Transverse colon (tissue), 4 donors: ENCODE results near the gene DICER1. TPM values are rescaled to one million over a fixed set of nuclear protein-coding genes. Genes with fewer than 3 reads are reported as not detected.
A peak's percentile ranks its signal among the peaks of the same experiment; 100 is the strongest.

ENCODE experiments used
- DNase-seq: peaks from one replicate; pipeline ENCODE4 v3.0.0-alpha.2; 2019
- H3K27ac ChIP-seq, 4 donors: fragments of 200-600 bp; sonication (generic); 2 replicates each; pipeline ENCODE4 v1.5.1; 2016 to 2018; ENCODE audit warnings: inconsistent platforms in 4 of 4
- H3K27me3 ChIP-seq: fragments of 200-600 bp; sonication (generic); 2 replicates; pipeline ENCODE4 v1.5.1; 2017; ENCODE audit warnings: inconsistent platforms
- H3K36me3 ChIP-seq, 4 donors: fragments of 200-600 bp; sonication (generic); 2 replicates each; pipeline ENCODE4 v1.5.1; 2017 to 2019; ENCODE audit warnings: inconsistent platforms in 4 of 4
- H3K4me1 ChIP-seq, 4 donors: fragments of 200-600 bp; sonication (generic); 2 replicates each; pipeline ENCODE4 v1.5.1; 2017 to 2020; ENCODE audit warnings: inconsistent platforms in 4 of 4
- H3K4me3 ChIP-seq, 4 donors: fragments of 200-600 bp; sonication (generic); 1 replicate in 1 of 4; 2 replicates in 3 of 4; pipeline versions ENCODE4 v1.5.1 to v1.6.1; 2017 to 2019; ENCODE audit warnings: inconsistent platforms in 4 of 4
- H3K9me3 ChIP-seq, 2 donors: fragments of 200-600 bp; sonication (generic); 2 replicates each; pipeline ENCODE4 v1.5.1; 2017 to 2019; ENCODE audit warnings: inconsistent platforms in 2 of 2
- CTCF ChIP-seq, 5 experiments: fragments of 200-600 bp in 3 of 5; fragments of 450-650 bp in 2 of 5; sonication (generic) in 3 of 5; IDR thresholded peaks; 1 replicate in 2 of 5; 2 replicates in 3 of 5; pipeline ENCODE4 v1.5.1; 2016 to 2017; ENCODE audit warnings: antibody characterized with exemption in 5 of 5, inconsistent platforms in 3 of 5, mild to moderate bottlenecking in 2 of 5, moderate library complexity in 1 of 5
- EP300 ChIP-seq: sonication (generic); formaldehyde crosslinking; IDR thresholded peaks from one replicate; pipeline ENCODE4 v1.6.1; 2017; ENCODE audit warnings: antibody characterized with exemption, low read depth
- POLR2A ChIP-seq: fragments of 450-650 bp; IDR thresholded peaks from one replicate; pipeline ENCODE4 v1.6.1; 2016; ENCODE audit warnings: antibody characterized with exemption, mild to moderate bottlenecking, moderate library complexity
- POLR2AphosphoS5 ChIP-seq, 3 donors: sonication (generic); formaldehyde crosslinking; IDR thresholded peaks; one replicate each; pipeline ENCODE4 v1.6.1; 2016; ENCODE audit warnings: antibody characterized with exemption in 3 of 3
- WGBS, 2 donors: methylation state at CpG; one replicate each; pipeline ENCODE4 v1.1.5; 2018; ENCODE audit warnings: low coverage in 1 of 2; 5-methylcytosine and 5-hydroxymethylcytosine counted together
- in situ Hi-C, 4 donors: fragments of 200-750 bp; cut with MboI; loops; one replicate each; pipeline versions ENCODE4 v1.15.0 to v1.15.1; 2017; ENCODE audit warnings: low sequenced_read_pairs in 3 of 4, low pct_ligation_motif_present in 1 of 4, low pct_unique_long_range_greater_than_20kb in 1 of 4
- intact Hi-C: fragments of 100-400 bp; cut with DNase I; formaldehyde crosslinking; loops from one replicate; pipeline ENCODE4 v1.15.1; 2023; ENCODE audit warnings: low total_unique reads
- total RNA-seq, 4 donors: library from RNA; depleted of rRNA; stranded (reverse); fragments of >200 nt; gene quantifications; one replicate each; pipeline ENCODE4 v1.1.0, GENCODE V29; 2016

The DICER1 gene
- total RNA-seq, 4 donors from 2014 or later = 45.6 to 102 (median 71.4) TPM

GRCh38 chr14:95151561-95151960 is 5.8 kb downstream of the DICER1 start:
- in situ Hi-C loops (no loop called here), intact Hi-C loops (no loop called here)
- Histone ChIP-seq H3K9me3 (no peaks in the 10 kb centered on the region), H3K4me1 (peaks cover 16 to 79% (median 47%) of the 10 kb centered on the region in 4 donors), H3K4me3 (no peak overlapping the region), H3K27me3 (no peaks in the 10 kb centered on the region), H3K36me3 (no peaks in the 10 kb centered on the region), H3K27ac (no peak overlapping the region)
- DNase-seq = no peak
- WGBS, 2 donors = 82 to 91% methylated on average over 8 of the region's 8 CpGs
- TF ChIP-seq POLR2AphosphoS5 (IDR thresholded peaks at IDR 0.05) = no peak

- WGBS, 2 donors = 67 to 75% methylated on average over 2 of the region's 2 CpGs
- TF ChIP-seq EP300 = no peak
- H3K4me3 ChIP-seq = no peak overlapping the region
- intact Hi-C loops = no loop called here
- H3K27ac ChIP-seq = no peak overlapping the region
- H3K4me1 ChIP-seq = peaks cover 16 to 84% (median 50%) of the 10 kb centered on the region in 4 donors
- no peak for DNase-seq
- H3K27me3 ChIP-seq = no peaks in the 10 kb centered on the region
- H3K36me3 ChIP-seq = no peaks in the 10 kb centered on the region
- in situ Hi-C loops = no loop called here
- H3K9me3 ChIP-seq = no peaks in the 10 kb centered on the region
Observed at GRCh38 chr14:95150910-95151309, 6.4 kb downstream of the DICER1 start.

- in situ Hi-C loops (loop anchor here in 1 of 4 donors (25.0 kb wide), 1 partner anchor 388 kb away; the partner anchor contains the start of gene GLRX5), intact Hi-C loops (no loop called here)
Observed at GRCh38 chr14:95149441-95149840, 7.9 kb downstream of the DICER1 start.

GRCh38 chr14:95147597-95147996 is 9.7 kb downstream of the DICER1 start:
- H3K9me3 ChIP-seq = peaks cover 6% of the 10 kb centered on the region in 2 donors
- peak overlapping the region in 3 of 4 donors; percentile 75 to 76 (median 76) for H3K27ac ChIP-seq
- WGBS, 2 donors = 88 to 89% methylated on average over 7 of the region's 7 CpGs
- TF ChIP-seq POLR2A = no peak
- no peak for TF ChIP-seq CTCF (IDR thresholded peaks at IDR 0.05)
- TF ChIP-seq EP300 = no peak
- TF ChIP-seq POLR2AphosphoS5 (IDR thresholded peaks at IDR 0.05) = no peak
- H3K4me1 ChIP-seq = peaks cover 3 to 89% (median 40%) of the 10 kb centered on the region in 4 donors
- H3K36me3 ChIP-seq = no peaks in the 10 kb centered on the region
- no peaks in the 10 kb centered on the region for H3K27me3 ChIP-seq
- intact Hi-C loops (no loop called here), in situ Hi-C loops (loop anchor here in 1 of 4 donors (25.0 kb wide), 1 partner anchor 390 kb away; the partner anchor contains the start of gene GLRX5)
- no peak for DNase-seq
- H3K4me3 ChIP-seq = no peak overlapping the region

More at GRCh38 chr14:95149441-95149840, 7.9 kb downstream of the DICER1 start:
- WGBS, 2 donors = 59 to 64% methylated on average over 3 of the region's 3 CpGs
- peaks cover 6% of the 10 kb centered on the region in 2 donors for H3K9me3 ChIP-seq
- H3K4me1 ChIP-seq = peaks cover 9 to 82% (median 37%) of the 10 kb centered on the region in 4 donors
- H3K27ac ChIP-seq = no peak overlapping the region
- no peaks in the 10 kb centered on the region for H3K27me3 ChIP-seq
- H3K4me3 ChIP-seq = no peak overlapping the region
- no peaks in the 10 kb centered on the region for H3K36me3 ChIP-seq
- no peak for TF ChIP-seq POLR2A
- no peak for TF ChIP-seq EP300
- TF ChIP-seq CTCF (IDR thresholded peaks at IDR 0.05) = no peak
- no peak for TF ChIP-seq POLR2AphosphoS5 (IDR thresholded peaks at IDR 0.05)
- no peak for DNase-seq

- Histone ChIP-seq H3K36me3 (no peaks in the 10 kb centered on the region), H3K27me3 (no peaks in the 10 kb centered on the region), H3K4me1 (peaks cover 5 to 90% (median 49%) of the 10 kb centered on the region in 4 donors), H3K9me3 (peaks cover 6% of the 10 kb centered on the region in 2 donors), H3K27ac (peak overlapping the region; percentile 71 to 76 (median 76)), H3K4me3 (no peak overlapping the region)
- peak; percentile 74 for DNase-seq
- TF ChIP-seq CTCF (IDR thresholded peaks at IDR 0.05) (no peak), POLR2A (peak; percentile 31), POLR2AphosphoS5 (IDR thresholded peaks at IDR 0.05) (peak in 2 of 3 donors; percentile 34)
- in situ Hi-C loops (loop anchor here in 1 of 4 donors (25.0 kb wide), 1 partner anchor 391 kb away; the partner anchor contains the start of gene GLRX5), intact Hi-C loops (no loop called here)
- 55 to 59% methylated on average over 5 to 10 of the region's 10 CpGs for WGBS, 2 donors
Observed at GRCh38 chr14:95146079-95146771, 11.1 kb downstream of the DICER1 start.
